Measurements from ENCODE around the gene PLCH1. TPM values are rescaled to one million over a fixed set of nuclear protein-coding genes. Genes with fewer than 3 reads are reported as not detected.

Gene PLCH1
- total and polyA plus RNA-seq, 2 experiments from 2014 or later: 8.1 to 25.3 TPM

DNA sequence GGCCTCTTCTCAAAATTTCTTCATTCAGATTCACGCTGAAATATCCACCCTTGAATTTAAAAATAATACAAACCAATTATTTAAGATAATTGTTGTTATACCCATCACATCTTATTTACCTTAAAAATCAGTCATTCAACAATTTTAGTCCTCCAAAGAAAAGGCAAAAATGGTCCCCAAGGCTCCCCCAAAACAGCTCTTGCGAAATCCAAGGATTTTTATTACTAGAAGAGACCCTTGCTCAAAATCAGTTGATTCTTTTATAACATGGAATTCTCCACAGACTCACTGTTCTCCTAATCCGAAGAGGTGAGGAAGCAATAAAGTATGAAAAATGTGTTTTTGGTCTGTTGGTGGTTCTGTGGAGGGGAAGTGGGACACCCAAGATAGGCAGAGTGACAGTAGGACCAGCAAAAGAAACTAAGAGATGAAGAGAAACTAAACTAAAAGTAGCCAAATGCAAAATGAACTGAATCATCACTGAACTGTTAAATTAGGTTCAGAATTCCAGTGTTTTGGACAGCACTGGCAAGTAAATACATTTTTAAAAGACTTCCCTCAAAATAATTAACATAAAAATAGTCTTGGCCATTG is 19.1 kb upstream of the PLCH1 start:
- Histone ChIP-seq H3K27ac (ENCODE audit: low read depth) (no peak overlapping the region), H3K79me2 (replicated peaks; ENCODE audit: insufficient read depth) (no peaks in the 10 kb centered on the region), H3F3A (replicated peaks; ENCODE audit: low read depth) (no peaks in the 10 kb centered on the region), H3K27me3 (ENCODE audit: insufficient read depth) (no peaks in the 10 kb centered on the region), H3K4me3 (no peak overlapping the region), H4K20me1 (replicated peaks; ENCODE audit: insufficient read depth) (no peaks in the 10 kb centered on the region), H3K9me2 (ENCODE audit: insufficient read depth) (no peaks in the 10 kb centered on the region), H3K4me2 (no peak overlapping the region), H3K4me1 (ENCODE audit: insufficient read depth) (peaks cover 6% of the 10 kb centered on the region; the same call in 1 of the 2 replicates), H2AFZ (no peak overlapping the region), H3K36me3 (ENCODE audit: insufficient read depth) (no peaks in the 10 kb centered on the region)
- Mint-ChIP-seq H3K9me3 (0 out of 3 replicates have a peak, but pooled peaks cover under 1% of the 10 kb centered on the region), H3K36me3 (ENCODE audit: low read depth) (no peaks in the 10 kb centered on the region), H3K27ac (peak overlapping the region; percentile 25; the same call in 1 of the 2 replicates), H3K27me3 (ENCODE audit: insufficient read depth, low read depth, poor library complexity) (no peaks in the 10 kb centered on the region), H3K4me1 (peaks cover 4% of the 10 kb centered on the region; the same call in 1 of the 3 replicates), H3K4me3 (no peak overlapping the region)
- ATAC-seq (no peak), DNase-seq (ENCODE audit: low spot score) (no peak)
- TF ChIP-seq CREB1 (CRISPR knock-in tag; IDR thresholded peaks at IDR 0.05; ENCODE audit: low read depth) (no peak), ZNF114 (CRISPR knock-in tag; IDR thresholded peaks at IDR 0.05) (no peak), EZH2phosphoT487 (IDR thresholded peaks at IDR 0.05; ENCODE audit: unreplicated experiment) (no peak), EZH2 (IDR thresholded peaks at IDR 0.05; ENCODE audit: low read depth, unreplicated experiment) (no peak), ZNF331 (CRISPR knock-in tag; IDR thresholded peaks at IDR 0.05; ENCODE audit: low read depth) (no peak)
- TF ChIP-seq, protein P1, sequence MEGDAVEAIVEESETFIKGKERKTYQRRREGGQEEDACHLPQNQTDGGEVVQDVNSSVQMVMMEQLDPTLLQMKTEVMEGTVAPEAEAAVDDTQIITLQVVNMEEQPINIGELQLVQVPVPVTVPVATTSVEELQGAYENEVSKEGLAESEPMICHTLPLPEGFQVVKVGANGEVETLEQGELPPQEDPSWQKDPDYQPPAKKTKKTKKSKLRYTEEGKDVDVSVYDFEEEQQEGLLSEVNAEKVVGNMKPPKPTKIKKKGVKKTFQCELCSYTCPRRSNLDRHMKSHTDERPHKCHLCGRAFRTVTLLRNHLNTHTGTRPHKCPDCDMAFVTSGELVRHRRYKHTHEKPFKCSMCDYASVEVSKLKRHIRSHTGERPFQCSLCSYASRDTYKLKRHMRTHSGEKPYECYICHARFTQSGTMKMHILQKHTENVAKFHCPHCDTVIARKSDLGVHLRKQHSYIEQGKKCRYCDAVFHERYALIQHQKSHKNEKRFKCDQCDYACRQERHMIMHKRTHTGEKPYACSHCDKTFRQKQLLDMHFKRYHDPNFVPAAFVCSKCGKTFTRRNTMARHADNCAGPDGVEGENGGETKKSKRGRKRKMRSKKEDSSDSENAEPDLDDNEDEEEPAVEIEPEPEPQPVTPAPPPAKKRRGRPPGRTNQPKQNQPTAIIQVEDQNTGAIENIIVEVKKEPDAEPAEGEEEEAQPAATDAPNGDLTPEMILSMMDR (conservative IDR thresholded peaks at IDR 0.05; ENCODE audit: low read depth in 2 of 2): no peak

- H3K36me3 ChIP-seq (ENCODE audit: insufficient read depth): no peaks in the 10 kb centered on the region
- H3F3A ChIP-seq (replicated peaks; ENCODE audit: low read depth): no peaks in the 10 kb centered on the region
- no peak overlapping the region for H3K4me3 Mint-ChIP-seq
- DNase-seq (ENCODE audit: low spot score) (no peak), ATAC-seq (no peak)
- H3K4me1 Mint-ChIP-seq: peaks cover 4% of the 10 kb centered on the region; the same call in 1 of the 3 replicates
- no peak overlapping the region for H3K27ac ChIP-seq (ENCODE audit: low read depth)
- no peaks in the 10 kb centered on the region for H3K9me3 Mint-ChIP-seq
- H3K9me2 ChIP-seq (ENCODE audit: insufficient read depth): no peaks in the 10 kb centered on the region
- H3K27ac Mint-ChIP-seq: no peak overlapping the region
- no peaks in the 10 kb centered on the region for H4K20me1 ChIP-seq (replicated peaks; ENCODE audit: insufficient read depth)
- TF ChIP-seq EZH2phosphoT487 (IDR thresholded peaks at IDR 0.05; ENCODE audit: unreplicated experiment) (no peak), STAT1 (IDR thresholded peaks at IDR 0.05; ENCODE audit: unreplicated experiment) (no peak), ZNF114 (CRISPR knock-in tag; IDR thresholded peaks at IDR 0.05) (no peak), CREB1 (CRISPR knock-in tag; IDR thresholded peaks at IDR 0.05; ENCODE audit: low read depth) (no peak), POLR2AphosphoS5 (IDR thresholded peaks at IDR 0.05; ENCODE audit: low read depth) (no peak), ZNF331 (CRISPR knock-in tag; IDR thresholded peaks at IDR 0.05; ENCODE audit: low read depth) (no peak), JUNB (IDR thresholded peaks at IDR 0.05; ENCODE audit: unreplicated experiment) (no peak)
- TF ChIP-seq, protein P1 (conservative IDR thresholded peaks at IDR 0.05; ENCODE audit: low read depth in 2 of 2): no peak
- H3K4me3 ChIP-seq: no peak overlapping the region
- no peaks in the 10 kb centered on the region for H3K36me3 Mint-ChIP-seq (ENCODE audit: low read depth)
- H3K79me2 ChIP-seq (replicated peaks; ENCODE audit: insufficient read depth): no peaks in the 10 kb centered on the region
- no peaks in the 10 kb centered on the region for H3K27me3 ChIP-seq (ENCODE audit: insufficient read depth)
- no peak overlapping the region for H3K4me2 ChIP-seq
- H3K4me1 ChIP-seq (ENCODE audit: insufficient read depth): peaks cover 6% of the 10 kb centered on the region; the same call in 1 of the 2 replicates
- no peaks in the 10 kb centered on the region for H3K27me3 Mint-ChIP-seq (ENCODE audit: insufficient read depth, low read depth, poor library complexity)
- no peak overlapping the region for H2AFZ ChIP-seq
These were observed 15.8 kb upstream of the PLCH1 start for GRCh38 chr3:155760653-155761052.
